Measurements from ENCODE around the gene ACTL7A.

DNA sequence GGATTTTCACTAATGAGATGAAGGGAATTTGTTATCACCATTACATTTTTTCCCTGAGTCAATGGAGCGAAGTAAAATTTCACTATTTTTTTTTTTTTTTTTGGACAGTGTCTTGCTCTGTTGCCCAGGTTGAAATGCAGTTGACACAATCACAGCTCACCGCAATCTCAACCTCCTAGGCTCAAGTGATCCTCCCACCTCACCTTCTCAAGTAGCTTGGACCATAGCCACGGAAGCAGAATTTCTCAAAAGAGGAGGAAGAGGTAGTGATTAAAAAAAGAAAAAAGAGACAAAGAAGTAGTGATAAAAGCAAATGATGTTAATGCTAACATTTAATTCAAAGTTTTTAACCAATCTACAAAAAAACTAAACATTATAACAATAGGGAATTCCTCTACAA lies 42.1 kb downstream of the ACTL7A start:
- no peak for TF ChIP-seq RAD21 (IDR thresholded peaks at IDR 0.05)
- TF ChIP-seq, protein P1, sequence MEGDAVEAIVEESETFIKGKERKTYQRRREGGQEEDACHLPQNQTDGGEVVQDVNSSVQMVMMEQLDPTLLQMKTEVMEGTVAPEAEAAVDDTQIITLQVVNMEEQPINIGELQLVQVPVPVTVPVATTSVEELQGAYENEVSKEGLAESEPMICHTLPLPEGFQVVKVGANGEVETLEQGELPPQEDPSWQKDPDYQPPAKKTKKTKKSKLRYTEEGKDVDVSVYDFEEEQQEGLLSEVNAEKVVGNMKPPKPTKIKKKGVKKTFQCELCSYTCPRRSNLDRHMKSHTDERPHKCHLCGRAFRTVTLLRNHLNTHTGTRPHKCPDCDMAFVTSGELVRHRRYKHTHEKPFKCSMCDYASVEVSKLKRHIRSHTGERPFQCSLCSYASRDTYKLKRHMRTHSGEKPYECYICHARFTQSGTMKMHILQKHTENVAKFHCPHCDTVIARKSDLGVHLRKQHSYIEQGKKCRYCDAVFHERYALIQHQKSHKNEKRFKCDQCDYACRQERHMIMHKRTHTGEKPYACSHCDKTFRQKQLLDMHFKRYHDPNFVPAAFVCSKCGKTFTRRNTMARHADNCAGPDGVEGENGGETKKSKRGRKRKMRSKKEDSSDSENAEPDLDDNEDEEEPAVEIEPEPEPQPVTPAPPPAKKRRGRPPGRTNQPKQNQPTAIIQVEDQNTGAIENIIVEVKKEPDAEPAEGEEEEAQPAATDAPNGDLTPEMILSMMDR (IDR thresholded peaks at IDR 0.05; ENCODE audit: low read depth, low read length, missing input control) = no peak
